Measurements from ENCODE around the gene CARD8. TPM values are rescaled to one million over a fixed set of nuclear protein-coding genes. Genes with fewer than 3 reads are reported as not detected.

The CARD8 gene
- total RNA-seq, 1 donor from 2014 or later = 14.1 TPM

DNA sequence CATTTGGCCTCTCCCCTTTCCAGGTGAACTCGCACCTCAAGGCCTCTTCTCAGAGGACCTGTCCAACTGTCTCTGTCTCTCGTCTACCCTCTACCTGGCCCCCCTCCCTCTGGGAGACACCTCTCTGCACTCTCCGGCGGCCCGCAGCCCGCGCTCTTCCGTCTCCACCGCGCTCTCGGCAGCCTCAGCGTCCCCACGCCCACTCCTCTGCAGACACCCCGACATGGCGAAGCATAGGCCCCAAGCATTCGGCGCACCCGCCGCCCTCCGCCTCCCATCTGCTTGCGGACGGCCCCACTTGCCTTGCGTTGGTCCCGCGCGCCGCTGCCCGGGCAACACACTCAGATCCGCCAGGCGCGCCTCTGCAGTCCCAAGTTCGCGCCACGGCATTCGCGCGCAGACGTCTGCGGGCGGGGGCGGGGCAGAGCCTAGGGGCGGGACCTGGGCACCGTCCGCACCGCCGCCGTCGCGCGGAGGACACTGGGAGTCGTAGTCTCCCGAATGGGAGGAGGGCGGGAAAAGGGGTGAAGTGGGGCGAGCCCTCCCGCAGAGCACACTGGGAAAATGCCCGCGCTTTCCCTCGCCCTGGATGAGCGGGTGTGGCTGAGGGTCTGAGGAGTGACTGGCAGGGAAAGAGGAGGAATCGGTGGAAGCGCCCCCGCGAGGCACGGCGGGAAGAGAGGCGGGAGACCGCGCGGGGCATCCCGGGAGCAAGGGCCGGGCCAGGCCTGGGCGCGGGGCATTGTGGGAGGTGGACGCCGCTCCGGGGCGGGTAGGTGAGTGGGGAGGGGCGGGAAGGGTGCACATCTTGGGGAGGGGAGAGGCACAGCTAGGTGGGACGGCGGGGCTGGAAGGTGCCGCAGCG, 85.5 kb downstream of the CARD8 start, which contains the start of the genes LIG1 and ZSWIM9:
Gene LIG1 (minus strand): TSS at position 406 of the 865 bp plus-strand sequence. CDS start 4,778 bp downstream, outside the sequence.
Gene ZSWIM9 (plus strand): TSS at position 742 of the 865 bp plus-strand sequence. CDS start 1,123 bp downstream, outside the sequence.
- peak; percentile 72 for DNase-seq (ENCODE audit: low read depth)
- TF ChIP-seq, protein P1, sequence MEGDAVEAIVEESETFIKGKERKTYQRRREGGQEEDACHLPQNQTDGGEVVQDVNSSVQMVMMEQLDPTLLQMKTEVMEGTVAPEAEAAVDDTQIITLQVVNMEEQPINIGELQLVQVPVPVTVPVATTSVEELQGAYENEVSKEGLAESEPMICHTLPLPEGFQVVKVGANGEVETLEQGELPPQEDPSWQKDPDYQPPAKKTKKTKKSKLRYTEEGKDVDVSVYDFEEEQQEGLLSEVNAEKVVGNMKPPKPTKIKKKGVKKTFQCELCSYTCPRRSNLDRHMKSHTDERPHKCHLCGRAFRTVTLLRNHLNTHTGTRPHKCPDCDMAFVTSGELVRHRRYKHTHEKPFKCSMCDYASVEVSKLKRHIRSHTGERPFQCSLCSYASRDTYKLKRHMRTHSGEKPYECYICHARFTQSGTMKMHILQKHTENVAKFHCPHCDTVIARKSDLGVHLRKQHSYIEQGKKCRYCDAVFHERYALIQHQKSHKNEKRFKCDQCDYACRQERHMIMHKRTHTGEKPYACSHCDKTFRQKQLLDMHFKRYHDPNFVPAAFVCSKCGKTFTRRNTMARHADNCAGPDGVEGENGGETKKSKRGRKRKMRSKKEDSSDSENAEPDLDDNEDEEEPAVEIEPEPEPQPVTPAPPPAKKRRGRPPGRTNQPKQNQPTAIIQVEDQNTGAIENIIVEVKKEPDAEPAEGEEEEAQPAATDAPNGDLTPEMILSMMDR (IDR thresholded peaks at IDR 0.05; ENCODE audit: insufficient read depth, low read length, poor library complexity, severe bottlenecking) = no peak
- Histone ChIP-seq H3K4me3 (ENCODE audit: low read depth, low read length) (peak within 1 kb of the TSS; percentile 80), H3K36me3 (ENCODE audit: control insufficient read depth, insufficient read depth, low read length) (peaks cover 1% of the 10 kb centered on the region), H3K27me3 (ENCODE audit: control insufficient read depth, insufficient read depth, low read length) (no peaks in the 10 kb centered on the region)

DNA sequence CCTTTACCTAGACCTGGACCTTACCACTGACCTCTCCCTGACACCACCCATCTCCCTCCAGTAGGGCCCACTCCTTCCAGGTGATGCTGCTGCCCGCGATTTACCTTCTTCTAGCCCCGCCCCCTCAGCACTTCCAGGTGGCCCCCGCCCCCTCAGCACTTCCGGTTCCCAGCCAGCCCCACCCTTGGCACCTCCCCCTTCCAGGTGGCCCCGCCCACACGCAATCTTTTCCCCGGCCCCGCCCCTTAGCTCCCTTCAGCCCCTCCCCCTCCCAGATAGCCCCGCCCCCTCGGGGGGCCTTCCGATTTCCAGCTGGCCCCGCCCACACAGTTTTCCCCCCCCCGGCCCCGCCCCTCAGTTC, 86.2 kb downstream of the CARD8 start:
- Histone ChIP-seq H3K27me3 (ENCODE audit: control insufficient read depth, insufficient read depth, low read length) (no peaks in the 10 kb centered on the region), H3K4me3 (ENCODE audit: low read depth, low read length) (peak overlapping the region; percentile 80)

DNA sequence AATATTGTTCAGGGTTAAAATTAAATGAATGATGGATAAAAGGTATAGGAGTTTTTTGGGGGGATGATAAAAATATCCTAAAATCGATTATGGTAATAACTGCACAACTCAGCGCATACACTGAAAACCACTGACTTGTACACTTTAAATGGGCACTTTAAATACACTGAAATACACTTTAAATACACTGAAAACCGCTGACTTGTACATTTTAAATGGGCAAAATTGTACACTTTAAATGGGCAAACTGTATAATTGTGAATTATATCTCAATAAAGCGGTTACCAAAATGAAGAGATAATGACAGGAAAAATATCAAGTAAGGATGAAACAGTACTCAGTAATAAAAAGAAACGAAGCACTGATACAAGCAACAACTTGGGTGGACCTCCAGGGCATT, 87.0 kb downstream of the CARD8 start:
- no peak overlapping the region for H3K4me3 ChIP-seq (ENCODE audit: low read depth, low read length)
- H3K36me3 ChIP-seq (ENCODE audit: control insufficient read depth, insufficient read depth, low read length) = no peaks in the 10 kb centered on the region
- TF ChIP-seq, protein P1 (IDR thresholded peaks at IDR 0.05; ENCODE audit: insufficient read depth, low read length, poor library complexity, severe bottlenecking) = no peak
- DNase-seq (ENCODE audit: low read depth) = no peak
- no peaks in the 10 kb centered on the region for H3K27me3 ChIP-seq (ENCODE audit: control insufficient read depth, insufficient read depth, low read length)

More for the DNA sequence above, 86.2 kb downstream of the CARD8 start:
- TF ChIP-seq, protein P1 (IDR thresholded peaks at IDR 0.05; ENCODE audit: insufficient read depth, low read length, poor library complexity, severe bottlenecking) = no peak
- no peak for DNase-seq (ENCODE audit: low read depth)
- H3K36me3 ChIP-seq (ENCODE audit: control insufficient read depth, insufficient read depth, low read length) = peaks cover 1% of the 10 kb centered on the region

DNA sequence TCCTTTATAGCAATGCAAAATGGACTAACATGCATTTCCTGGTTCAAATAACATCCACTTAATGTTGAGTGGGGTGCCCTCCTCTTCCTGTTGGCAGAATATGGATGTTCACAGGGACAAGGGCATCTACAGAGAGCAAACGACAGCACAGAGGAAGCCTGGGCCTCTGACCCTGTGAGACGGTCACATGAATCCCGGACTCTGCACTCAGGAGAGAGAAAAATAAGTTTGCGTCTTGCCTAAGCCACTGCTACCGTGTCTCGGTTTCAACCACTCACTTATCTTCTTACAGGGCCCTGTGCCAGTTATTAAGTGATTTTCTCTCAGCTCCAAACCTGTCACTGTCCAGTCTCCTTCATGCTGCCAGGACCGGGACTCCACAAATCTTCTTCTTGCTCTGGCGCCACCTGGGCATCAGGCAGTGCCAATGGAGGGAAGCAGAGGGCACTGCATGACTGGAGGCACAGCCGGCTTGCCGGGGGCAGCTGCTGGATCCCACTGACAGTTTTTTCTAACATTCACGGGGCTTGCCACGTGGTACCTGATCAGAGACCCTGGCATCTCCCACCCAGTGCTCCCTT, 97.4 kb downstream of the CARD8 start:
- no peak overlapping the region for H3K4me3 ChIP-seq (ENCODE audit: low read depth, low read length)
- TF ChIP-seq, protein P1 (IDR thresholded peaks at IDR 0.05; ENCODE audit: insufficient read depth, low read length, poor library complexity, severe bottlenecking) = no peak
- H3K36me3 ChIP-seq (ENCODE audit: control insufficient read depth, insufficient read depth, low read length) = no peaks in the 10 kb centered on the region
- no peak for DNase-seq (ENCODE audit: low read depth)
- no peaks in the 10 kb centered on the region for H3K27me3 ChIP-seq (ENCODE audit: control insufficient read depth, insufficient read depth, low read length)

Other genes starting within 250 kb of the CARD8 start
- not detected in 2 replicates for gene CABP5, start 211.8 kb downstream of the CARD8 start, total RNA-seq
- 15.8 and 21.3 TPM in 2 replicates for gene PLA2G4C, start 145.1 kb downstream of the CARD8 start, total RNA-seq
- gene LIG1, start 85.6 kb downstream of the CARD8 start, total RNA-seq = 15.0 and 17.6 TPM in 2 replicates
- gene ZSWIM9, start 85.2 kb downstream of the CARD8 start, total RNA-seq = 1.6 and 1.8 TPM in 2 replicates
- gene ZNF114, start 14.2 kb upstream of the CARD8 start, total RNA-seq = 3.0 and 4.0 TPM in 2 replicates
- 30.7 and 32.5 TPM in 2 replicates for gene EMP3, start 69.6 kb upstream of the CARD8 start, total RNA-seq
- 4.4 and 5.8 TPM in 2 replicates for gene TMEM143, start 108.0 kb upstream of the CARD8 start, total RNA-seq
- gene SYNGR4, start 108.5 kb upstream of the CARD8 start, total RNA-seq = 0.25 TPM in 1 of 2 replicates, not detected in the other
- gene KDELR1, start 135.6 kb upstream of the CARD8 start, total RNA-seq = 152 and 170 TPM in 2 replicates
- gene GRIN2D, start 137.8 kb upstream of the CARD8 start, total RNA-seq = 0.21 and 0.63 TPM in 2 replicates
- gene GRWD1, start 190.1 kb upstream of the CARD8 start, total RNA-seq = 44.6 and 47.1 TPM in 2 replicates
- 0.54 and 2.1 TPM in 2 replicates for gene KCNJ14, start 199.7 kb upstream of the CARD8 start, total RNA-seq
- 73.0 and 77.3 TPM in 2 replicates for gene CYTH2, start 213.5 kb upstream of the CARD8 start, total RNA-seq

Data from kidney epithelial cell (primary cell).